Measurements from ENCODE around the gene RADX.

GRCh38 chrX:106716463-106716862 is 104.7 kb downstream of the RADX start:
- TF ChIP-seq, protein P1, sequence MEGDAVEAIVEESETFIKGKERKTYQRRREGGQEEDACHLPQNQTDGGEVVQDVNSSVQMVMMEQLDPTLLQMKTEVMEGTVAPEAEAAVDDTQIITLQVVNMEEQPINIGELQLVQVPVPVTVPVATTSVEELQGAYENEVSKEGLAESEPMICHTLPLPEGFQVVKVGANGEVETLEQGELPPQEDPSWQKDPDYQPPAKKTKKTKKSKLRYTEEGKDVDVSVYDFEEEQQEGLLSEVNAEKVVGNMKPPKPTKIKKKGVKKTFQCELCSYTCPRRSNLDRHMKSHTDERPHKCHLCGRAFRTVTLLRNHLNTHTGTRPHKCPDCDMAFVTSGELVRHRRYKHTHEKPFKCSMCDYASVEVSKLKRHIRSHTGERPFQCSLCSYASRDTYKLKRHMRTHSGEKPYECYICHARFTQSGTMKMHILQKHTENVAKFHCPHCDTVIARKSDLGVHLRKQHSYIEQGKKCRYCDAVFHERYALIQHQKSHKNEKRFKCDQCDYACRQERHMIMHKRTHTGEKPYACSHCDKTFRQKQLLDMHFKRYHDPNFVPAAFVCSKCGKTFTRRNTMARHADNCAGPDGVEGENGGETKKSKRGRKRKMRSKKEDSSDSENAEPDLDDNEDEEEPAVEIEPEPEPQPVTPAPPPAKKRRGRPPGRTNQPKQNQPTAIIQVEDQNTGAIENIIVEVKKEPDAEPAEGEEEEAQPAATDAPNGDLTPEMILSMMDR (conservative IDR thresholded peaks at IDR 0.05): no peak
- no peak for TF ChIP-seq EZH2 (IDR thresholded peaks at IDR 0.05; ENCODE audit: low read depth)

Data from PC-9 (cell line).